EL (cell line): ENCODE results near the gene TNS3.

Experiments used
- DNase-seq: peaks from one replicate; pipeline ENCODE4 v3.0.0-alpha.2; 2016

TNS3 gene

GRCh38 chr7:47464266-47464665, 117.6 kb downstream of the TNS3 start:
- DNase-seq: no peak

DNA sequence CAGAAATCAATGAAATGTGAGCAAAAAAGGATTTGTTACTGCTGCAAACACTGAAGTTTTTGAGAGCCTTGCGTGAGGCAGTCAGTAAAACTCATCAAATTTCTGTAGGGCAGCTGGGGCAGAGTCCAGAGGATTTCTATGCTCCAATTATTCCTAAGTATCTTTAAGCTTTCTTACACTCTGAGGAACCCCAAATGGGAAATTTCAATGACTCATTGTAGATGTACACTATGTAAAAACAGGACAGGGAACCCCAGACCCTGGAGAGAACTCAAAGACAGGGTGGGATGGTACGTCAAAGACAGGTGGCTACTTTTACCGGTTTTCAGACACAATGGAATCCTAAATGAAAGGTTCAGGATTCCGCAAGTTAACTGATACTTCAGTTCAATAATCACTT, 120.2 kb downstream of the TNS3 start:
- DNase-seq: no peak

- DNase-seq: peak; percentile 59
These were observed 120.8 kb downstream of the TNS3 start for GRCh38 chr7:47461161-47461560.

- DNase-seq: no peak
These were observed 121.5 kb downstream of the TNS3 start for GRCh38 chr7:47460251-47460989.

DNA sequence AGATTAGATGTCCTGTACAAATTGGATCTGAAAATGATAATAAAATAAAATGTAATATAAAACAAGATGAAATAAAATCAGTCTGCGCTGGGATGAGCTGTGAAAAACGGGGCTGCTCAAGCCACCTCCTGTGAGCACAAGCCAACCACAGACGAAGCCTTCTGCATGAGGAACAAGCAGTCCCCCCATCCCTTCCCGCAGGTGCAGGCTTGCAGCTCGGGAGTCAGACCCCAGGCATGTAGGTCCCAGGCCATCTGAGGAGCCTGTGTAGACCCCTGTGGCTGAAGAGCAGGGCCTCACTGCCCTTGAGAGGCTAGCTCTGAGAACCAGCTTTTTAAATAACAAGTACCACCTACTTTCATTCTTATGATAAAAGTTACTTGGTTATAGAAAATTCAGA, 123.4 kb downstream of the TNS3 start:
- DNase-seq: no peak

DNA sequence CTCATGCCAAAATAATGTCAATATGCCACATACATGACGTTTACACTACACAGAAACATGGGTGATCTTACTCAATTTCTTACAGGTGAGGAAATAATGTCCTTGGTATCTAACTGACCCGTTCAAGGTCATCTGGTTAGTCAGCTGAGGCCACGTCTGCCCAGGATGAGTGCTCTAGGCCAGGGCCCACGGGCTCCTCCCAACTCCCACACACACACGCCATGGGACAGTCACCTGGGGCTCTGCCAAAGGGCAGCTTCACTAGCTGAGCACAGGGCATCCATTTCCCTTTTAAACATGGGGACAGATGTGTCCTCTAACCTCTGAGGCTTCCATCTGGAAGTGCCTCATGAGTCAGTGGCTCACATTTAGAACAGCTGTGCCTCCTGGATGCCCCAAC, 123.9 kb downstream of the TNS3 start:
- peak; percentile 96 for DNase-seq

- DNase-seq: no peak
These were observed 125.5 kb downstream of the TNS3 start for GRCh38 chr7:47456210-47456955.

DNA sequence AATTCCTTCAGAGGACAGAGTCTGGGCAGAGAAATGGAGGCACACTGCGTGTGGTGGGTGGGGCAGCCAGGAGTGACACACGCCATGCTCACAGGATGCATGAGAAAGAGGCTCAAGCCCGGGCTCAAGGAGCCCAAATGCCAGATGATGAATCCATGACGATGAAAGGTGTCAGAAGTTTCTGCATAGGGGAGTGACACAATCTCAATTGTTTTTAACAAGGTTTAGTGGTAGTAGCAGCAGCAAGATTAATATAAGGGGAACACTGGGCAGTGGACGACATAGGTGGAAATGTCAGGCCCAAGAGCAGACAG, 126.1 kb downstream of the TNS3 start:
- no peak for DNase-seq

DNA sequence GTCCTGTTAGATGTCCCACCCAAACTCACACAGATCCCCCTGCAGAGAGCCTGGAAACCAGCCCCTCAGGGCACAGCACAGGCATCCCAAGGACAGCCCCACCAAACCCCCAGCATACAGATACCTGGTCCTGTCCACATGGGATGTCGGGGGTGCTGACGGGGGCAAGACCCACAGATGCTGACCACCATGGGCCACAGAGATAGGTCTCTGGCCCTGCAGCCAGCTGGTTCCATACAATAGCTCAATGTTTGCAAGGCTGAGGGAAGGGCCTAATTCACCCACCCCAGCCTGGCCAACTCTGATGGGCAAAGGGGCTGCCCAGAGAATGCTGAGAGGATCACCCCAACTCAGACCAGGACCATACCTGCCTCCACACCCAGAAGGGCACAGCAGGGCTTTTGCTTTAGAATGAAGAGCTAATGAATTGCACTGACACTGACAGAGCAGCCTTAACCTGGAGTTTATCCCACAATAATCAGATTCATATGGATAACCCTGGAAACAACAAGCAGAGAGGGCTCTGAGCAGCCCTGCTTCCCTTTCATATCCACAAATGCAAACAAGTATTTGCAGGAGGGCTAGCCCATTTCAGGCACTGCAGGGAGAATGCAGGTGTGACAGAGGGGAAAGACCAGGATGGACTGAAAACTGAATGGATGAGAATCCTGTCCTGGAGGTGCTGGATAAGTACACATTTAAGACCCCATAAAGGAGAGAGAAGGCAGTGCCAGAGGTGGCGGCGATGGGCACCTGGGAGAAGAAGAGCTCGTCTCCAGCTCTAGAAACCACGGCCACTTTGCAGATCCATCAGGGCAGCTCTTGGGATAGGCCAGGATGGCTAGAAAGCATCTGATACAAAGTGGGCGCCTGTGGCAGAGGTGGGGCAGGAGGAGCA, 126.7 kb downstream of the TNS3 start:
- no peak for DNase-seq

GRCh38 chr7:47454069-47454973, 127.6 kb downstream of the TNS3 start:
- peak; percentile 66 for DNase-seq

- DNase-seq: peak; percentile 97
These were observed 128.5 kb downstream of the TNS3 start for GRCh38 chr7:47453093-47454061.

- no peak for DNase-seq
These were observed 129.2 kb downstream of the TNS3 start for GRCh38 chr7:47452715-47453092.

DNA sequence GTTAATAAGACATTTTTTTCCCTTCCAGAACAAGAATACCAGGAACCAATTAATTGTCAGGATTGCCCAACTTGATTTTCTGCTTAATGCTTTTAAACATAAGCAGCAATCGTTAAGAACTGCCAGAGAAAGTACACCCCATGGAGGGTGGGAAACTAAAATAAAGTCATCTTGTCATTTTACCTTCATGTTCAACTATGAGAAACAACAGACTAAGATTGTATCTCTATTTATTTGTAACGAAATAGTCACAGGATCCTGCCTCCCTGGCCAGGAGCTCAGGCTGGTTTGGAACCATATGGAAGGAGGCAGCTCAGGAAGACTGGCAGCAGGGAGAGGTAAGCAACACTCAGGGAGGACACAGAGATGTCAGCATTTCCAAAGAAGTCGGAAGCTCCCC, 129.6 kb downstream of the TNS3 start:
- no peak for DNase-seq

GRCh38 chr7:47451851-47452205, 130.1 kb downstream of the TNS3 start:
- DNase-seq: peak; percentile 44

DNA sequence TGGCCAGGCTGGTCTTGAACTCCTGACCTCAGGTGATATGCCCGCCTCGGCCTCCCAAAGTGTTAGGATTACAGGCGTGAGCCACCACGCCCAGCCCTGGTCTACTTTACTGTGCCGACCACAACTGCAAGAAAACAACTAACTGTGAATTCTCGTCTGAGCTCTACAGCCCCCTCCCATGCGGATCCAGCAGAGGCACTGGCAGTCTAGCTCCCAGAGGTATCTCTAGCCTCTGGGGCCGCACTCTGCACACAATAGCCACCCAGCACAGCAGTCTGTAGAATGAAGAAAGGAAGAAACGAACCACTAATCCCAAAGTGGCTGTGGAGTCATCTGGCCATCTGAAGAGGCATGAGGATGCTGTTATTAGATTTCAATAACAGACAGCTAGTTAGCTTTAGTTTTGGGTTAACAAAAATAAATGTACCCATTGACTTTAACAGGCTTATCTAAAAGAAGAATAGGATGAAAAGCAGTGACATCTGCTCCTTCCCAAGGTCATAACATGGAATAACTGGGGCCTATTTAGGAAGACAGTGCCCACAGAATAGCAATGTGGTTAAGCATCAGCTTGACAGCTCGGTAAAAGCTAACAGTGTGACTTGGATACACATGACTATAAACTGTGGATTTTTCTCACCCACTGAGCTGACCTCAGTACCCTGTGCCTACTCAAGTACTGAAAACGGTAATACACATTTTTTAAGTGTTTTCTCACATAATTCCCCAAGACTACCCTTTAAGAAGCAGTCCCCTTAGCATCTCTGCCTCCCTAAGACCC, 131.9 kb downstream of the TNS3 start:
- peak; percentile 91 for DNase-seq

- no peak for DNase-seq
These were observed 132.9 kb downstream of the TNS3 start for GRCh38 chr7:47448971-47449370.

DNA sequence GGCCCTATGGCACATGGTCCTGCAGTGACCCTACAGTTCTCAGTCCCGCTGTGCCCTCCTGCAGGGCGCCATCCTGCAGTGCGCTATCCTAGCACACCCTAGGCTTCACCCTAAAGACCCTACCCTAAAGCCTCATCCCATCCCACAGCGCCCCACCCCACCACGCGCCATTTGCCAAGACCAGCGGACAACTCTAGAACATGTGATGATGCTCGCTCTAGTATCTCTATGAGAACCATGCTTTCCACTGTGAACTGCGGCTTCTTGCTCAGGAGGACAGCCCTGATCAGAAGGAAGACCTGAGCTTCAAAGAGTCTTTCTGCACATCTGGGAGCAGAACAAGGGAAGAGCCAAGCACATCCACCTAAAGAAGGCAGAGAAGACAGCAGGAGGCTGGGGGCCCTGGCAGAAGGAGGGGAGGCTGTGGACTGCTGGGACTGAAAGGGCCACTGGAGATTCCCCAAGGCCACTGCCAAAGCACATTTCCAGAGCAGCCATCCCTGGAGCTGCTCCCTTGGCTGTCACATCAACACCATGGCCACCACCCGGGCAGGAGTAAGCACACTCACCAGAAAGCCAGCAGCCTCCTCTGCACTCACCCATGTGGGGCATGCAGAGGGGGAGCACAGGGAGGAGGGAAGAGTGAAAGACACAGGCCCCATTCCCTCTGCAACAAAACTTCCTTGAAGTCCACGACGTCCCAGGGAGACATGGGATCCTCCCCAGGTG, 134.1 kb downstream of the TNS3 start:
- DNase-seq: no peak

DNA sequence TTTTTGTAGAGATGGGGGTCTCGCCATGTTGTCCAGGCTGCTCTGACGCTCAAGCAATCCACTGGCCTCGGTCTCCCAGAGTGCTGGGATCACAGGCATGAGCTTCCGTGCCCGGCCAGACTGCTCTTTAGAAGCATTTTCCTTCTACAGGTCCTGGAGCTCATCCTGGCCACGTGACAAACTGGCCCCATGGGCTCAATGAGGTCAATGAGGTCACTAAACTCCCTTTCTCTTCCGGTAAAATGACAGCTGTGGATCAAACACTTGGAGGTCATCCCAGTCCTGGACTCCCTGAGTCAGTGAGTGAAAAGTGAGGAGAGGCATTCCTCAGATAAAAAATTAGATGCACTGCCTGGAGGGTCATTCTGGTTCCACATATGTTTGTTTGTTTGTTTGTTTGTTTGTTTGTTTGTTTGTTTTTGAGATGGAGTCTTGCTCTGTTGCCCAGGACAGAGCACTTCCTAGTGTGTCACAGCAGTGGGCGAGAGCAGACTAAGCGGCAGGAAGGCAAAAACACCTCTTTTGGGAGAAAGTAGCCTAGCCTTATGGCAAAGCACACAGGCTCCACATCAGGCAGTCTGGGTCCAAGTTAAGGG, 134.9 kb downstream of the TNS3 start:
- no peak for DNase-seq

DNA sequence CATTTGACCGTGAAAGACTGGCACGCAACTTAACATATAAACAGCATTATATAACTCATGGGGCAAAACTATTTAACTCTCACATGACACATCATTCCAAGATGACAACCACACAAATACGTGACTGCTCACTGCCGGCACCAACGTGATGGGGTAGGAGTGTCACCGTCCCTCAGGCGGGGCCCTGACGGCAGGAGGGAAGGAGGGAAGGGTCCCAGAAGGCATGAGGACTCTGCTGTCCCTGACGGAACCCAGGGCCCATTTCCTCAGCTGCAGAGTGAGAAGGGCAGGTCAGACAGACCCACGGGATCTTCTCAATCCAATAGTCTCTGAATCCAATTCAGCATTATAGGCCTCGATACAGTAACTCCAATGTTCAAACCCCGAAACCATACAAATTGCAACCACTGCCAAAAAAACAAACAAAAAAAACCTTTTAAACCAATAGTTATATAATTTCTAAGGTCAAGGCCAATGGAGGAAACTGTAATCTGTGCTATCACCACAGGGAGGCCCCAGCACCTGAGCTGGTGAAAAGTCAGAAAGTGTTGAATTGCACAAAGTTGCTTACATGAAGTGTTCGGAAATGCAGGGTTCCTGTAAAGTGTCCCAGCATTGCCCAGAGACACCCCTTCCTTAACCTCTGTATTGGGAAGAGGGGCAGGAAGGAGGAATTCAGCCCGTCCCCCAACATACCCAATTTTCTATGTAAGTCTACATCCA, 137.4 kb downstream of the TNS3 start:
- DNase-seq: peak; percentile 20
